IMR-90 (cell line): ENCODE data around the gene ZNHIT2. TPM values are rescaled to one million over a fixed set of nuclear protein-coding genes. Genes with fewer than 3 reads are reported as not detected.

Source experiments
- ATAC-seq: fragments of 200-7000 bp; cut with Tn5 transposase; 2 replicates; pipeline ENCODE4 v1.9.1; 2020; ENCODE audit warnings: low read depth, mild to moderate bottlenecking, moderate library complexity
- BruUV-seq: library from RNA; stranded (reverse); fragments of 400-500 nt; replicated peaks from 2 replicates; lab custom pipeline; 2021; lab: Mats Ljungman, UMichigan
- CTCF ChIA-PET: fragments of 300-600 bp; formaldehyde crosslinking; extraction: SDS; loops from one replicate; lab custom pipeline; 2021; ENCODE audit warnings: antibody characterized with exemption; lab: Yijun Ruan, JAX
- POLR2A ChIA-PET: fragments of 300-600 bp; sonication (Branson Sonifier 250); formaldehyde crosslinking; loops from one replicate; lab custom pipeline; 2022; ENCODE audit warnings: antibody characterized with exemption; ENCODE audit not compliant: unreplicated experiment; lab: Charles Lee
- DNase-seq: peaks from one replicate; pipeline ENCODE4 v3.0.0; 2013
- H2AFZ ChIP-seq: replicated peaks from 2 replicates; pipeline ENCODE3; 2013; ENCODE audit warnings: low read length, mild to moderate bottlenecking; ENCODE audit not compliant: poor library complexity
- H2AK5ac ChIP-seq: 2 replicates; pipeline ENCODE4 v1.6.1; 2013; ENCODE audit warnings: low read depth, low read length, inconsistent platforms
- H2AK9ac ChIP-seq: replicated peaks from 2 replicates; pipeline ENCODE3; 2013; ENCODE audit warnings: mild to moderate bottlenecking, low read depth, low read length, moderate library complexity; ENCODE audit not compliant: poor library complexity
- H2BK120ac ChIP-seq: 2 replicates; pipeline ENCODE4 v1.6.1; 2013; ENCODE audit warnings: low read depth, low read length, inconsistent platforms
- H2BK15ac ChIP-seq: 3 replicates; pipeline ENCODE4 v1.6.1; 2013; ENCODE audit warnings: low read depth, low read length, inconsistent platforms
- H2BK20ac ChIP-seq: 2 replicates; pipeline ENCODE4 v1.6.1; 2013; ENCODE audit warnings: low read depth, mild to moderate bottlenecking, inconsistent platforms, low read length, moderate library complexity
- H2BK5ac ChIP-seq: 2 replicates; pipeline ENCODE4 v1.6.1; 2013; ENCODE audit warnings: mild to moderate bottlenecking, low read depth, low read length, inconsistent platforms; ENCODE audit not compliant: poor library complexity, severe bottlenecking
- H3K14ac ChIP-seq: replicated peaks from 2 replicates; pipeline ENCODE4 v1.6.1; 2013; ENCODE audit warnings: low read depth, low read length, inconsistent platforms
- H3K18ac ChIP-seq: 2 replicates; pipeline ENCODE4 v1.6.1; 2013; ENCODE audit warnings: low read depth, low read length, control low read depth
- H3K23ac ChIP-seq: 2 replicates; pipeline ENCODE4 v1.6.1; 2013; ENCODE audit warnings: low read depth, low read length, inconsistent platforms
- H3K27ac ChIP-seq: 2 replicates; pipeline ENCODE4 v1.5.1; 2013; ENCODE audit warnings: mild to moderate bottlenecking, control low read depth, low read length; ENCODE audit not compliant: insufficient read depth
- H3K27me3 ChIP-seq: 2 replicates; pipeline ENCODE4 v1.6.1; 2013; ENCODE audit warnings: low read length; ENCODE audit not compliant: control insufficient read depth, insufficient read depth
- H3K36me3 ChIP-seq: 2 replicates; pipeline ENCODE4 v1.6.1; 2013; ENCODE audit warnings: low read length, mixed read lengths; ENCODE audit not compliant: control insufficient read depth, insufficient read depth
- H3K4ac ChIP-seq: 2 replicates; pipeline ENCODE4 v1.6.1; 2013; ENCODE audit warnings: low read depth, low read length, inconsistent platforms
- H3K4me1 ChIP-seq: 2 replicates; pipeline ENCODE4 v1.6.1; 2013; ENCODE audit warnings: low read length, mixed read lengths; ENCODE audit not compliant: control insufficient read depth, insufficient read depth
- H3K4me2 ChIP-seq: 2 replicates; pipeline ENCODE4 v1.6.1; 2013; ENCODE audit warnings: low read depth, mild to moderate bottlenecking, control low read depth, low read length, moderate library complexity
- H3K4me3 ChIP-seq: 2 replicates; pipeline ENCODE4 v1.5.1; 2013; ENCODE audit warnings: low read depth, mild to moderate bottlenecking, control low read depth, low read length, moderate library complexity; ENCODE audit not compliant: insufficient read depth
- H3K56ac ChIP-seq: 2 replicates; pipeline ENCODE4 v1.6.1; 2013; ENCODE audit warnings: low read length, inconsistent platforms; ENCODE audit not compliant: insufficient read depth; ENCODE audit errors: extremely low read depth
- H3K79me1 ChIP-seq, 2 experiments: 2 replicates each; pipeline ENCODE4 v1.6.1; 2013; ENCODE audit warnings: low read length in 2 of 2, inconsistent platforms in 1 of 2, low read depth in 1 of 2
- H3K9ac ChIP-seq: 2 replicates; pipeline ENCODE4 v1.6.1; 2013; ENCODE audit warnings: low read depth, low read length, control low read depth
- H3K9me1 ChIP-seq: 2 replicates; pipeline ENCODE4 v1.6.1; 2013; ENCODE audit warnings: low read length, inconsistent platforms; ENCODE audit not compliant: insufficient read depth
- H3K9me3 ChIP-seq: 2 replicates; pipeline ENCODE4 v1.6.1; 2013; ENCODE audit warnings: low read length; ENCODE audit not compliant: control insufficient read depth, insufficient read depth
- H4K20me1 ChIP-seq: 2 replicates; pipeline ENCODE4 v1.6.1; 2013; ENCODE audit warnings: low read length, inconsistent platforms; ENCODE audit not compliant: insufficient read depth
- H4K5ac ChIP-seq: 2 replicates; pipeline ENCODE4 v1.6.1; 2013; ENCODE audit warnings: mild to moderate bottlenecking, low read depth, low read length, control low read depth
- H4K8ac ChIP-seq, 2 experiments: 2 replicates each; pipeline ENCODE4 v1.6.1; 2013; ENCODE audit warnings: low read depth in 2 of 2, low read length in 2 of 2, control low read depth in 1 of 2, inconsistent platforms in 1 of 2
- H4K91ac ChIP-seq: 2 replicates; pipeline ENCODE4 v1.6.1; 2013; ENCODE audit warnings: low read depth, low read length, inconsistent platforms; ENCODE audit not compliant: insufficient read depth
- BHLHE40 ChIP-seq: fragments of 150-350 bp; IDR thresholded peaks from 2 replicates; pipeline ENCODE4 v1.6.1; 2016; ENCODE audit warnings: mild to moderate bottlenecking, low read depth, low read length
- CEBPB ChIP-seq: IDR thresholded peaks from 2 replicates; pipeline ENCODE4 v1.6.1; 2012; ENCODE audit warnings: low read depth, low read length, improper control_type of control experiment
- FOS ChIP-seq: fragments of 150-350 bp; IDR thresholded peaks from 2 replicates; pipeline ENCODE4 v1.6.1; 2016; ENCODE audit warnings: low read depth, low read length
- MAFK ChIP-seq: IDR thresholded peaks from 2 replicates; pipeline ENCODE4 v1.6.1; 2012; ENCODE audit warnings: low read depth, low read length, improper control_type of control experiment
- MAZ ChIP-seq: IDR thresholded peaks from 2 replicates; pipeline ENCODE4 v1.6.1; 2012; ENCODE audit warnings: low read depth, mild to moderate bottlenecking, low read length, improper control_type of control experiment, moderate library complexity, borderline replicate concordance
- MXI1 ChIP-seq: IDR thresholded peaks from 2 replicates; pipeline ENCODE4 v1.6.1; 2012; ENCODE audit warnings: low read depth, mild to moderate bottlenecking, low read length, moderate library complexity, borderline replicate concordance
- NFE2L2 ChIP-seq: fragments of 150-350 bp; IDR thresholded peaks from 2 replicates; pipeline ENCODE4 v1.6.1; 2016; ENCODE audit warnings: low read depth, mild to moderate bottlenecking, low read length
- POLR2A ChIP-seq: IDR thresholded peaks from 2 replicates; pipeline ENCODE4 v1.6.1; 2012; ENCODE audit warnings: mild to moderate bottlenecking, low read depth, low read length
- RAD21 ChIP-seq: IDR thresholded peaks from 2 replicates; pipeline ENCODE4 v1.6.1; 2012; ENCODE audit warnings: low read length, improper control_type of control experiment
- RCOR1 ChIP-seq: IDR thresholded peaks from 2 replicates; pipeline ENCODE4 v1.6.1; 2012; ENCODE audit warnings: mild to moderate bottlenecking, low read length, improper control_type of control experiment; ENCODE audit not compliant: insufficient replicate concordance
- RFX5 ChIP-seq: IDR thresholded peaks from 2 replicates; pipeline ENCODE4 v1.8.0; 2012; ENCODE audit warnings: low read depth, mild to moderate bottlenecking, low read length, moderate library complexity
- SMC3 ChIP-seq: fragments of 150-350 bp; IDR thresholded peaks from 2 replicates; pipeline ENCODE4 v1.6.1; 2016; ENCODE audit warnings: low read depth, mild to moderate bottlenecking, antibody characterized with exemption, low read length, moderate library complexity
- USF2 ChIP-seq: fragments of 150-350 bp; IDR thresholded peaks from 2 replicates; pipeline ENCODE4 v1.6.1; 2017; ENCODE audit warnings: mild to moderate bottlenecking, antibody characterized with exemption, low read length, low read depth
- WGBS, 2 experiments: methylation state at CpG; one replicate each; pipeline versions ENCODE4 v1.1.5 to v1.1.7; 2013; ENCODE audit warnings: missing lambda C conversion rate in 2 of 2; ENCODE audit not compliant: insufficient read length in 1 of 2; ENCODE audit errors: extremely low coverage in 2 of 2; 5-methylcytosine and 5-hydroxymethylcytosine counted together
- dilution Hi-C: fragments of 300-500 bp; cut with HindIII; formaldehyde crosslinking; loops from one replicate; pipeline ENCODE4 v1.14.3; 2018; ENCODE audit warnings: low sequenced_read_pairs; ENCODE audit not compliant: unreplicated experiment
- in situ Hi-C: fragments of 300-500 bp; cut with MboI; formaldehyde crosslinking; loops from 3 replicates; pipeline ENCODE4 v1.14.3; 2019; ENCODE audit warnings: low sequenced_read_pairs, inconsistent platforms, mixed read lengths
- intact Hi-C: fragments of 100-400 bp; cut with micrococcal nuclease; formaldehyde crosslinking; loops from 2 replicates; pipeline ENCODE4 v1.10.0; 2022
- polyA plus RNA-seq, 3 experiments: library from polyadenylated mRNA; depleted of rRNA; stranded (reverse); fragments of >200 nt; gene quantifications; 2 replicates each; pipeline ENCODE4 v1.2.3, GENCODE V29; 2012; ENCODE audit warnings: low replicate concordance in 1 of 3
- total RNA-seq: library from RNA; depleted of rRNA; stranded (reverse); fragments of >200 nt; gene quantifications from 2 replicates; pipeline ENCODE4 v1.2.3, GENCODE V29; 2012

ZNHIT2 gene
- total and polyA plus RNA-seq, 2 of the 4 experiments (the other 2 are of a cell fraction), result 3.9 to 5.9 TPM

- no peak overlapping the region for H4K91ac ChIP-seq
- no peak overlapping the region for H2BK15ac ChIP-seq
- dilution Hi-C loops, result no loop called here
- H2BK20ac ChIP-seq, result no peak overlapping the region
- H3K27ac ChIP-seq, result no peak overlapping the region
- no peak overlapping the region for H3K4me3 ChIP-seq
- no peak overlapping the region for H2AFZ ChIP-seq
- DNase-seq (no peak), ATAC-seq (no peak)
- H3K56ac ChIP-seq, result no peak overlapping the region
- peaks cover 4% of the 10 kb centered on the region for H3K9me1 ChIP-seq
- H3K14ac ChIP-seq, result no peak overlapping the region
- H3K4me2 ChIP-seq, result no peak overlapping the region
- H2BK5ac ChIP-seq, result no peak overlapping the region
- H2AK9ac ChIP-seq, result no peak overlapping the region
- no peak overlapping the region for H2BK120ac ChIP-seq
- H3K9ac ChIP-seq, result no peak overlapping the region
- H3K23ac ChIP-seq, result no peak overlapping the region
- BruUV-seq, result no TSS peak
- H3K79me1 ChIP-seq, result peaks cover 6 to 33% of the 10 kb centered on the region in 2 experiments
- H3K36me3 ChIP-seq, result peaks cover 11% of the 10 kb centered on the region; the same call in 1 of the 2 replicates
- ChIA-PET POLR2A (no interaction called here), CTCF (no interaction called here)
- H4K8ac ChIP-seq, result no peak overlapping the region
- peaks cover 11% of the 10 kb centered on the region; the same call in 1 of the 2 replicates for H4K20me1 ChIP-seq
- H3K4me1 ChIP-seq, result peaks cover 10% of the 10 kb centered on the region; the same call in 1 of the 2 replicates
- 92% methylated on average over 33 of the region's 52 CpGs; no CpG with 5 or more reads in 1 of the 2 experiments for WGBS, 2 experiments
- no peak overlapping the region for H4K5ac ChIP-seq
- intact Hi-C loops, result no loop called here
- no peak overlapping the region for H3K4ac ChIP-seq
- no peak overlapping the region for H3K18ac ChIP-seq
- no peaks in the 10 kb centered on the region for H3K27me3 ChIP-seq
- TF ChIP-seq CEBPB (no peak), MAZ (no peak), MXI1 (no peak), NFE2L2 (no peak), RCOR1 (no peak), RFX5 (no peak), POLR2A (no peak), FOS (no peak), USF2 (no peak), MAFK (no peak), BHLHE40 (no peak), RAD21 (no peak), SMC3 (no peak)
- in situ Hi-C loops, result no loop called here
- no peak overlapping the region for H2AK5ac ChIP-seq
- no peaks in the 10 kb centered on the region for H3K9me3 ChIP-seq
Observed at GRCh38 chr11:65107751-65108468, 9.6 kb downstream of the ZNHIT2 start.
